Measurements from ENCODE around the gene CASP5.

The CASP5 gene

DNA sequence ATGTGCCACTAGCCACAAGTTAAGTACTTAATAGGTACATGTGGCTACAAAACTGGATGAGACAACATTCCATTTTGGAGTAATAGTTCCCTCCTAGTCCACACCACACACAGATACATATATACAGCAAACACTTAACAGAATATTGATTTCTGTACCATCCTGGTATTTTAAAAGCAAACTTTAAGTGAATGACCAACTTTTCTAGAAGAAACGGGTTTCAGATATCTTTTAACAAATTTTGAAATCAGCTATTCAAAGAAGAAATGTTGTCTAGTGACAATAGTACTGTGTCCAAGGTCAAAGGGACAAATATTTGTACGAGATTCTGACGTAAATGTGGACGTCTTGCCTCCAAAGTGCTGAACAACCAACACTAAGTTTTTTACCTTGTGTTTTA, 34.5 kb upstream of the CASP5 start:
- TF ChIP-seq CEBPB (IDR thresholded peaks at IDR 0.05) = no peak
- TF ChIP-seq CREB1 (IDR thresholded peaks at IDR 0.05; ENCODE audit: low read depth) = no peak
- no peak for TF ChIP-seq FOXM1 (IDR thresholded peaks at IDR 0.05; ENCODE audit: borderline replicate concordance, low read depth)
- no peak for TF ChIP-seq TEAD4 (IDR thresholded peaks at IDR 0.05)
- no peak for TF ChIP-seq TCF12 (IDR thresholded peaks at IDR 0.05; ENCODE audit: low read depth)
- TF ChIP-seq ZBTB7A (IDR thresholded peaks at IDR 0.05; ENCODE audit: low read depth) = no peak
- no peak for TF ChIP-seq EP300 (IDR thresholded peaks at IDR 0.05; ENCODE audit: borderline replicate concordance)
- TF ChIP-seq, protein P1, sequence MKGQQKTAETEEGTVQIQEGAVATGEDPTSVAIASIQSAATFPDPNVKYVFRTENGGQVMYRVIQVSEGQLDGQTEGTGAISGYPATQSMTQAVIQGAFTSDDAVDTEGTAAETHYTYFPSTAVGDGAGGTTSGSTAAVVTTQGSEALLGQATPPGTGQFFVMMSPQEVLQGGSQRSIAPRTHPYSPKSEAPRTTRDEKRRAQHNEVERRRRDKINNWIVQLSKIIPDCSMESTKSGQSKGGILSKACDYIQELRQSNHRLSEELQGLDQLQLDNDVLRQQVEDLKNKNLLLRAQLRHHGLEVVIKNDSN (IDR thresholded peaks at IDR 0.05) = no peak
- TF ChIP-seq, protein P2, sequence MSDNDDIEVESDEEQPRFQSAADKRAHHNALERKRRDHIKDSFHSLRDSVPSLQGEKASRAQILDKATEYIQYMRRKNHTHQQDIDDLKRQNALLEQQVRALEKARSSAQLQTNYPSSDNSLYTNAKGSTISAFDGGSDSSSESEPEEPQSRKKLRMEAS (IDR thresholded peaks at IDR 0.05) = no peak
- TF ChIP-seq EGR1 (IDR thresholded peaks at IDR 0.05) = no peak
- no peak for TF ChIP-seq TAF1 (IDR thresholded peaks at IDR 0.05; ENCODE audit: low read depth)
- TF ChIP-seq YY1 (IDR thresholded peaks at IDR 0.05; ENCODE audit: low read depth) = no peak
- no peak for TF ChIP-seq RAD21 (IDR thresholded peaks at IDR 0.05; ENCODE audit: low read depth)
- TF ChIP-seq, protein P3, sequence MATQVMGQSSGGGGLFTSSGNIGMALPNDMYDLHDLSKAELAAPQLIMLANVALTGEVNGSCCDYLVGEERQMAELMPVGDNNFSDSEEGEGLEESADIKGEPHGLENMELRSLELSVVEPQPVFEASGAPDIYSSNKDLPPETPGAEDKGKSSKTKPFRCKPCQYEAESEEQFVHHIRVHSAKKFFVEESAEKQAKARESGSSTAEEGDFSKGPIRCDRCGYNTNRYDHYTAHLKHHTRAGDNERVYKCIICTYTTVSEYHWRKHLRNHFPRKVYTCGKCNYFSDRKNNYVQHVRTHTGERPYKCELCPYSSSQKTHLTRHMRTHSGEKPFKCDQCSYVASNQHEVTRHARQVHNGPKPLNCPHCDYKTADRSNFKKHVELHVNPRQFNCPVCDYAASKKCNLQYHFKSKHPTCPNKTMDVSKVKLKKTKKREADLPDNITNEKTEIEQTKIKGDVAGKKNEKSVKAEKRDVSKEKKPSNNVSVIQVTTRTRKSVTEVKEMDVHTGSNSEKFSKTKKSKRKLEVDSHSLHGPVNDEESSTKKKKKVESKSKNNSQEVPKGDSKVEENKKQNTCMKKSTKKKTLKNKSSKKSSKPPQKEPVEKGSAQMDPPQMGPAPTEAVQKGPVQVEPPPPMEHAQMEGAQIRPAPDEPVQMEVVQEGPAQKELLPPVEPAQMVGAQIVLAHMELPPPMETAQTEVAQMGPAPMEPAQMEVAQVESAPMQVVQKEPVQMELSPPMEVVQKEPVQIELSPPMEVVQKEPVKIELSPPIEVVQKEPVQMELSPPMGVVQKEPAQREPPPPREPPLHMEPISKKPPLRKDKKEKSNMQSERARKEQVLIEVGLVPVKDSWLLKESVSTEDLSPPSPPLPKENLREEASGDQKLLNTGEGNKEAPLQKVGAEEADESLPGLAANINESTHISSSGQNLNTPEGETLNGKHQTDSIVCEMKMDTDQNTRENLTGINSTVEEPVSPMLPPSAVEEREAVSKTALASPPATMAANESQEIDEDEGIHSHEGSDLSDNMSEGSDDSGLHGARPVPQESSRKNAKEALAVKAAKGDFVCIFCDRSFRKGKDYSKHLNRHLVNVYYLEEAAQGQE (IDR thresholded peaks at IDR 0.05; ENCODE audit: low read depth) = no peak
- TF ChIP-seq NFIC (IDR thresholded peaks at IDR 0.05) = no peak

DNA sequence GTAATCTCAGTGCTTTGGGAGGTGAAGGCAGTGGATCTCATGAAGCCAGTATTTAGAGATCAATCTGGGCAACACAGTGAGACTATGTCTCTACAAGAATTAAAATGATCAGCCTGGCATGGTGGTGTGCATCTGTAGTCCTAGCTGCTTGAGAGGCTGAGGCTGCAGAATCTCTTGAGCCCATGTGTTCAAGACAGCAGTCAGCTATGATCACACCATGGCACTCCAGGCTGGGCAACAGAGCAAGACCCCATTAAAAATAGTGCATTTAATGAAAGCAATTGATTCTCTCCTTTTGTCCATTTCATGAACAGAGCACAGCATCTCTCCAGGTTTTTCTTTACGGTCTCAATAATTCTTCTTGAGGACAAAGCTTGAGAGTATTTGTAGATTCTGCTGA, 33.5 kb upstream of the CASP5 start:
- TF ChIP-seq, protein P1 (IDR thresholded peaks at IDR 0.05) = no peak
- TF ChIP-seq EGR1 (IDR thresholded peaks at IDR 0.05) (no peak), ZBTB7A (IDR thresholded peaks at IDR 0.05; ENCODE audit: low read depth) (no peak), EP300 (IDR thresholded peaks at IDR 0.05; ENCODE audit: borderline replicate concordance) (no peak), FOXM1 (IDR thresholded peaks at IDR 0.05; ENCODE audit: borderline replicate concordance, low read depth) (no peak), TEAD4 (IDR thresholded peaks at IDR 0.05) (no peak), TCF12 (IDR thresholded peaks at IDR 0.05; ENCODE audit: low read depth) (no peak), TAF1 (IDR thresholded peaks at IDR 0.05; ENCODE audit: low read depth) (no peak), CEBPB (IDR thresholded peaks at IDR 0.05) (no peak), RAD21 (IDR thresholded peaks at IDR 0.05; ENCODE audit: low read depth) (no peak), YY1 (IDR thresholded peaks at IDR 0.05; ENCODE audit: low read depth) (no peak), NFIC (IDR thresholded peaks at IDR 0.05) (no peak), CREB1 (IDR thresholded peaks at IDR 0.05; ENCODE audit: low read depth) (no peak)
- TF ChIP-seq, protein P3 (IDR thresholded peaks at IDR 0.05; ENCODE audit: low read depth) = no peak
- TF ChIP-seq, protein P2 (IDR thresholded peaks at IDR 0.05) = no peak

DNA sequence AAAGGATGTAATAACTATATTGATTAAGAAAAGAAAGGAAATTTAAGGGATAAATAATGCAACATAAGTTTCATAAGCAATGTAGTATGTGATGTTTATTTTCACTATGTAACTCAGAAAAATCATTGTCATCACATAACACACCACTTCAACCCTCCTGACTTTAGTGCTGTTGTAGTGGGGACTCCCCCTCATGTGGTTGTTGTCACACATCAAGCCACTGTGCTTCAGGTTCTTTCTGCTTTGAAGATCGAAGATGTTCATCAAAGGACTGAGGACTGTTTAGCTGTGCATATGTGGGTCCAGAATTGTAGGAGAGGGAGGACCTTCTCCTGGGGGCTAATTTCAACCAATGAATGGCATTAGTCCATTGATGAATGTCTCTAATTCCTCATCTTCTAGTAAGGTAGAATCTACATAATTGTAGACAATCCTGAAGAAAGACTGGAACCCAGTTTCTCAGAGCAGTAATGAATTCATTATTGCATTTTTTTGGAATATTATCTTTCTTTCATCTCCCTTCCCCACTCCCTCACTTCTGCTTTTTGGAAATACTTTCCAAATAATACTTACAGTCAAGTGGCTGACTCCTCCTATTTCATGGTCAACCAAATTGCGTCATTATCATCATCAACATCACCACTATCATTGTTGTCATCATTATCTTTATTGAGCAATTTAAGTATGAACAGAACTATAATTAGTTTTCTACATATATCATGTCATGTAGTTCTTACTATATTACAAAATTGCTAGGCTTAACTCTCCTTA, 31.9 kb upstream of the CASP5 start:
- TF ChIP-seq CREB1 (IDR thresholded peaks at IDR 0.05; ENCODE audit: low read depth) = no peak
- TF ChIP-seq TEAD4 (IDR thresholded peaks at IDR 0.05) = no peak
- no peak for TF ChIP-seq EP300 (IDR thresholded peaks at IDR 0.05; ENCODE audit: borderline replicate concordance)
- TF ChIP-seq, protein P1 (IDR thresholded peaks at IDR 0.05) = no peak
- no peak for TF ChIP-seq NFIC (IDR thresholded peaks at IDR 0.05)
- TF ChIP-seq TAF1 (IDR thresholded peaks at IDR 0.05; ENCODE audit: low read depth) = no peak
- no peak for TF ChIP-seq YY1 (IDR thresholded peaks at IDR 0.05; ENCODE audit: low read depth)
- no peak for TF ChIP-seq CEBPB (IDR thresholded peaks at IDR 0.05)
- TF ChIP-seq, protein P3 (IDR thresholded peaks at IDR 0.05; ENCODE audit: low read depth) = no peak
- TF ChIP-seq ZBTB7A (IDR thresholded peaks at IDR 0.05; ENCODE audit: low read depth) = no peak
- TF ChIP-seq, protein P2 (IDR thresholded peaks at IDR 0.05) = no peak
- no peak for TF ChIP-seq TCF12 (IDR thresholded peaks at IDR 0.05; ENCODE audit: low read depth)
- TF ChIP-seq RAD21 (IDR thresholded peaks at IDR 0.05; ENCODE audit: low read depth) = no peak
- TF ChIP-seq FOXM1 (IDR thresholded peaks at IDR 0.05; ENCODE audit: borderline replicate concordance, low read depth) = no peak
- TF ChIP-seq EGR1 (IDR thresholded peaks at IDR 0.05) = no peak

All from Ishikawa (cell line).